Psoas muscle (tissue), 8 donors: Measurements from ENCODE around the gene CNOT2. TPM values are rescaled to one million over a fixed set of nuclear protein-coding genes. Genes with fewer than 3 reads are reported as not detected.

ENCODE experiments used
- ATAC-seq, 4 donors: fragments of 200-7000 bp; cut with Tn5 transposase; one replicate each; pipeline ENCODE4 v1.9.1; 2020; ENCODE audit warnings: moderate library complexity in 3 of 4, mild to moderate bottlenecking in 2 of 4
- DNase-seq, 2 donors: peaks; one replicate each; pipeline ENCODE4 v3.0.0-alpha.2; 2020
- H3K27ac ChIP-seq: fragments of 200-600 bp; one replicate; pipeline ENCODE4 v1.8.0; 2022
- H3K27me3 ChIP-seq, 3 donors: fragments of 200-600 bp in 1 of 3; one replicate each; pipeline versions ENCODE4 v1.6.1 to v1.8.0; 2013 to 2022; ENCODE audit warnings: low read length in 2 of 3, mild to moderate bottlenecking in 2 of 3, moderate library complexity in 1 of 3; ENCODE audit not compliant: insufficient read depth in 3 of 3
- H3K36me3 ChIP-seq, 2 donors: fragments of 200-600 bp in 1 of 2; one replicate each; pipeline versions ENCODE4 v1.6.1 to v1.8.0; 2013 to 2022; ENCODE audit warnings: low read depth in 1 of 2, mild to moderate bottlenecking in 1 of 2, moderate library complexity in 1 of 2; ENCODE audit not compliant: insufficient read depth in 1 of 2
- H3K4me1 ChIP-seq: fragments of 200-600 bp; one replicate; pipeline ENCODE4 v1.8.0; 2022
- H3K4me3 ChIP-seq: fragments of 200-600 bp; one replicate; pipeline ENCODE4 v1.8.0; 2022; ENCODE audit warnings: mild to moderate bottlenecking
- H3K9me3 ChIP-seq: fragments of 200-600 bp; one replicate; pipeline ENCODE4 v1.8.0; 2022
- WGBS, 3 donors: extraction: QIAGEN DNeasy Blood & Tissue Kit; methylation state at CpG; one replicate each; pipeline versions ENCODE4 v1.1.6 to v1.1.7; 2013; 5-methylcytosine and 5-hydroxymethylcytosine counted together
- intact Hi-C, 2 donors: fragments of 100-400 bp; cut with DNase I; formaldehyde crosslinking; loops; one replicate each; pipeline versions ENCODE4 v1.11.0 to v1.14.2; 2022
- polyA plus RNA-seq, 3 donors: library from polyadenylated mRNA; stranded (reverse); fragments of 200-250 nt; gene quantifications; one replicate each; pipeline ENCODE4 v1.2.3, GENCODE V29; 2013
- total RNA-seq, 4 donors: library from RNA; stranded (reverse); fragmentation: NEBNext Ultra II Directional in 2 of 4; extraction: Animal tissue kit (Norgen Biotek cat#: 25700) in 2 of 4; gene quantifications; one replicate each; pipeline versions ENCODE4 v1.2.1 to v1.2.4, GENCODE V29; 2021 to 2023
- TF ChIP-seq, protein P1 (sequence below): fragments of 200-600 bp; IDR thresholded peaks from one replicate; pipeline ENCODE4 v1.8.0; 2022; ENCODE audit warnings: antibody characterized with exemption
- donor health status: healthy with polysubstance abuse.
- donor health status: DM: no; HTN: no; CAD: no; lungs with moderate emphysema.
- donor health status: Bipolar disorder and iron deficiency.
- donor health status: healthy.
- donor health status: DM: yes; HTN: yes; CAD: no.
- donor health status: DM: no; HTN: no; CAD: no.
- donor health status: DM: no; HTN: no; CAD: no.
- donor health status: DM: yes; HTN: yes; CAD: no.

CNOT2 gene
- total and polyA plus RNA-seq, 7 donors = 28.5 to 46.3 (median 34.7) TPM

DNA sequence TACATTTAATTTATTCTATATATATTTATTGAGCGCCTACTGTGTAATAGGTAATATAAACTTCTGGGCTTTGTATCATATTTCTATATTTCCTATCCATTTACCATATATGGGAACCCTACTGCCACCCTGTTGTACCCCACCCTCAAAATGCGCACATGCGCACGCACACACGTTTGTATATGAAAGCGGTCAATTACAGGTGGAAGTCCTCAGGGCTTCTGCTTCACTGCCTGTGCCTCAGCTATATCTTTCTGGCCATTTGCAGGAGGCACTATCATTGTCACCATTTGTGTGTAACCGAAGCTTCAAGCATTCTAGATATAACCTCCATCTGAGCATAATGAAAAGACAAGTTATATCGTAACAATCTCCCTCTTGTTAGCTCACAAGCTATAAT, 91.5 kb downstream of the CNOT2 start:
- H3K36me3 ChIP-seq = peaks cover 0 to 56% of the 10 kb centered on the region in 2 donors
- TF ChIP-seq, protein P1, sequence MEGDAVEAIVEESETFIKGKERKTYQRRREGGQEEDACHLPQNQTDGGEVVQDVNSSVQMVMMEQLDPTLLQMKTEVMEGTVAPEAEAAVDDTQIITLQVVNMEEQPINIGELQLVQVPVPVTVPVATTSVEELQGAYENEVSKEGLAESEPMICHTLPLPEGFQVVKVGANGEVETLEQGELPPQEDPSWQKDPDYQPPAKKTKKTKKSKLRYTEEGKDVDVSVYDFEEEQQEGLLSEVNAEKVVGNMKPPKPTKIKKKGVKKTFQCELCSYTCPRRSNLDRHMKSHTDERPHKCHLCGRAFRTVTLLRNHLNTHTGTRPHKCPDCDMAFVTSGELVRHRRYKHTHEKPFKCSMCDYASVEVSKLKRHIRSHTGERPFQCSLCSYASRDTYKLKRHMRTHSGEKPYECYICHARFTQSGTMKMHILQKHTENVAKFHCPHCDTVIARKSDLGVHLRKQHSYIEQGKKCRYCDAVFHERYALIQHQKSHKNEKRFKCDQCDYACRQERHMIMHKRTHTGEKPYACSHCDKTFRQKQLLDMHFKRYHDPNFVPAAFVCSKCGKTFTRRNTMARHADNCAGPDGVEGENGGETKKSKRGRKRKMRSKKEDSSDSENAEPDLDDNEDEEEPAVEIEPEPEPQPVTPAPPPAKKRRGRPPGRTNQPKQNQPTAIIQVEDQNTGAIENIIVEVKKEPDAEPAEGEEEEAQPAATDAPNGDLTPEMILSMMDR = no peak
- H3K27me3 ChIP-seq = no peaks in the 10 kb centered on the region
- no peak for ATAC-seq
- no peaks in the 10 kb centered on the region for H3K4me1 ChIP-seq
- 96 to 97% (median 96%) methylated on average over 8 of the region's 8 CpGs for WGBS, 3 donors
- H3K4me3 ChIP-seq = no peak overlapping the region
- H3K9me3 ChIP-seq = no peaks in the 10 kb centered on the region
- H3K27ac ChIP-seq = no peak overlapping the region
- intact Hi-C loops = no loop called here
- DNase-seq = peak in 1 of 2 donors; percentile 7

GRCh38 chr12:70338531-70338930, 95.3 kb downstream of the CNOT2 start:
- H3K4me1 ChIP-seq = no peaks in the 10 kb centered on the region
- 55 to 82% (median 61%) methylated on average over 2 of the region's 2 CpGs for WGBS, 3 donors
- ATAC-seq (no peak), DNase-seq (no peak)
- intact Hi-C loops = no loop called here
- no peaks in the 10 kb centered on the region for H3K27me3 ChIP-seq
- no peak overlapping the region for H3K4me3 ChIP-seq
- H3K27ac ChIP-seq = no peak overlapping the region
- H3K36me3 ChIP-seq = peaks cover 7 to 85% of the 10 kb centered on the region in 2 donors
- TF ChIP-seq, protein P1 = no peak
- H3K9me3 ChIP-seq = no peaks in the 10 kb centered on the region

- Histone ChIP-seq H3K9me3 (no peaks in the 10 kb centered on the region), H3K27ac (no peak overlapping the region), H3K4me1 (no peaks in the 10 kb centered on the region), H3K27me3 (no peaks in the 10 kb centered on the region), H3K4me3 (no peak overlapping the region), H3K36me3 (peaks cover 0 to 64% of the 10 kb centered on the region in 2 donors)
- no peak for DNase-seq
- TF ChIP-seq, protein P1 = no peak
- whole genome bisulfite sequencing, 3 donors = 95 to 98% (median 97%) methylated on average over 2 of the region's 2 CpGs
- ATAC-seq = no peak
- intact Hi-C loops = no loop called here
These were observed 107.8 kb downstream of the CNOT2 start for GRCh38 chr12:70351076-70351475.

DNA sequence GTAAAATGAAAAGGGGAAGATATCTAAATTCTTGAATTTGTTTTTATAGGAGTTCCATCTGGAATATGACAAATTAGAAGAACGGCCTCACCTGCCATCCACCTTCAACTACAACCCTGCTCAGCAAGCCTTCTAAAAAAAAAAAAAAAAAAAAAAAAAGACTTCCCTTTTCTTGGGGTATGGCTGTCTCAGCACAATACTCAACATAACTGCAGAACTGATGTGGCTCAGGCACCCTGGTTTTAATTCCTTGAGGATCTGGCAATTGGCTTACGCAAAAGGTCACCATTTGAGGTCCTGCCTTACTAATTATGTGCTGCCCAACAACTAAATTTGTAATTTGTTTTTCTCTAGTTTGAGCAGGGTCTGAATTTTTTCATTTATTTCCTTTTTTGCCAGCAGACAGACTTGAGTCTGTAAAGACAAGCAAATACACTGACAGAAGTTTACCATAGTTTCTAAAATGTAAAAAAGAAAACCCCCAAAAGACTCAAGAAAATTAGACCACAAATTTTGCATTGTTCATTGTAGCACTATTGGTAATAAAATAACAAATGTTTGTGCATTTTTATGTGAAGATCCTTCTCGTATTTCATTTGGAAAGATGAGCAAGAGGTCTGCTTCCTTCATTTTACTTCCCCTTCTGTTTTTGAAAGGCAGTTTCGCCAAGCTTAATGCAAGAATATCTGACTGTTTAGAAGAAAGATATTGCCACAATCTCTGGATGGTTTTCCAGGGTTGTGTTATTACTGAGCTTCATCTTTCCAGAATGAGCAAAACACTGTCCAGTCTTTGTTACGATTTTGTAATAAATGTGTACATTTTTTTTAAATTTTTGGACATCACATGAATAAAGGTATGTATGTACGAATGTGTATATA, 110.8 kb downstream of the CNOT2 start:
- peaks cover 0 to 39% of the 10 kb centered on the region in 2 donors for H3K36me3 ChIP-seq
- no peak for ATAC-seq
- WGBS, 3 donors = 93 to 95% (median 95%) methylated on average over 6 of the region's 6 CpGs

More for the DNA sequence above, 110.8 kb downstream of the CNOT2 start:
- TF ChIP-seq, protein P1 = no peak
- Histone ChIP-seq H3K27me3 (no peaks in the 10 kb centered on the region), H3K27ac (no peak overlapping the region), H3K4me1 (no peaks in the 10 kb centered on the region), H3K9me3 (no peaks in the 10 kb centered on the region), H3K4me3 (no peak overlapping the region)
- intact Hi-C loops = no loop called here
- DNase-seq = no peak
